Liver (tissue), 3 donors: ENCODE results near the gene ASF1B.

ENCODE experiments used
- NR2F2 ChIP-seq: IDR thresholded peaks from 2 replicates; pipeline ENCODE4 v1.6.1; 2016; ENCODE audit warnings: antibody characterized with exemption
- RXRA ChIP-seq, 2 donors: IDR thresholded peaks; 2 replicates each; pipeline ENCODE4 v1.6.1; 2017 to 2018; ENCODE audit warnings: antibody characterized with exemption in 2 of 2, mild to moderate bottlenecking in 1 of 2
- TF ChIP-seq, protein P1 (sequence below): fragments of 150-350 bp; IDR thresholded peaks from 2 replicates; pipeline ENCODE4 v1.5.1; 2017; ENCODE audit warnings: improper control_type of control experiment, low read depth, low read length; ENCODE audit not compliant: missing input control
- TF ChIP-seq, protein P2 (sequence below): IDR thresholded peaks from 2 replicates; pipeline ENCODE4 v1.6.1; 2016; ENCODE audit warnings: antibody characterized with exemption, mild to moderate bottlenecking
- TF ChIP-seq, protein P3 (sequence below): IDR thresholded peaks from 2 replicates; pipeline ENCODE4 v1.6.1; 2016; ENCODE audit warnings: antibody characterized with exemption
- donor health status: healthy.
- donor health status: healthy.

DNA sequence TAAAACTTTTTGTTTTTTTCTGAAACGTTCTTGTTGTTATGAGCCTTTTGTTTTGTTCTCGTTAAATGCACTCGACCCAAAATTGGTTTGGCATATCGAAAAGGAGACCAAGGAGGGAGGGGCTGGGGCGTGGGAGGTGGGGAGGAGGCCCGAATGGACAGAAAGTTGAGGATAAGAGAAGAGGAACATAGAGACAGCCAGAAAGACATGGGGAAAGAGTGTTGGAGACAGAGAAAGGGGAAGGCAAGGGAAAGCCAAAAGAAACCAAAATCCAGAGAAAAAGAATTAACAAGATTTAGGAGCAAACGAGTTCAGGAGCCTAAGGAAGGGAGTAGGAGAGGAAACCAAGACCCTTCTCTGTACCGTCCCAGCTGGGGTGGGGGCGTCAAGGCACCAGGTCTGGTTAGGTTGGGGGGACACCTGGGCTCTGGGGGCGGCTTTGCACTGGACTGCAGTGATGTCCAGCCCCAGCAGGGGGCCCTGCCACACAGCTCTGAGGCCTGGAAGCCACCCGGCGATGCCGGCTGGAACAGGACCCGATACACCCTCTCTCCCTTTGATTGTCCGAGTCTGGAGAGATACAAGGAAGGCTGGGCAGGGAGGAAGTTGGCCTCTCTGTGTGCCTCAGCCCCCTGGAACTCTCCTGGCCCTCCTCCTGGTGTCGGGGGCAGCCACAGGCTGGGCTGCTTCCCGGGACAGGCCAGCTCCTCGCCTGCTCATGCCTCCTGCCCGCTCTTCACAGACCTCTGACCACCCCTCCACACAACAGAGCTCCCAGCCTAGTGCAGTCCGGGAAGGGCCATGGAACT is 11.6 kb upstream of the ASF1B start:
- TF ChIP-seq, protein P1, sequence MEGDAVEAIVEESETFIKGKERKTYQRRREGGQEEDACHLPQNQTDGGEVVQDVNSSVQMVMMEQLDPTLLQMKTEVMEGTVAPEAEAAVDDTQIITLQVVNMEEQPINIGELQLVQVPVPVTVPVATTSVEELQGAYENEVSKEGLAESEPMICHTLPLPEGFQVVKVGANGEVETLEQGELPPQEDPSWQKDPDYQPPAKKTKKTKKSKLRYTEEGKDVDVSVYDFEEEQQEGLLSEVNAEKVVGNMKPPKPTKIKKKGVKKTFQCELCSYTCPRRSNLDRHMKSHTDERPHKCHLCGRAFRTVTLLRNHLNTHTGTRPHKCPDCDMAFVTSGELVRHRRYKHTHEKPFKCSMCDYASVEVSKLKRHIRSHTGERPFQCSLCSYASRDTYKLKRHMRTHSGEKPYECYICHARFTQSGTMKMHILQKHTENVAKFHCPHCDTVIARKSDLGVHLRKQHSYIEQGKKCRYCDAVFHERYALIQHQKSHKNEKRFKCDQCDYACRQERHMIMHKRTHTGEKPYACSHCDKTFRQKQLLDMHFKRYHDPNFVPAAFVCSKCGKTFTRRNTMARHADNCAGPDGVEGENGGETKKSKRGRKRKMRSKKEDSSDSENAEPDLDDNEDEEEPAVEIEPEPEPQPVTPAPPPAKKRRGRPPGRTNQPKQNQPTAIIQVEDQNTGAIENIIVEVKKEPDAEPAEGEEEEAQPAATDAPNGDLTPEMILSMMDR = peak; percentile 59
- TF ChIP-seq NR2F2 = no peak
- TF ChIP-seq, protein P2, sequence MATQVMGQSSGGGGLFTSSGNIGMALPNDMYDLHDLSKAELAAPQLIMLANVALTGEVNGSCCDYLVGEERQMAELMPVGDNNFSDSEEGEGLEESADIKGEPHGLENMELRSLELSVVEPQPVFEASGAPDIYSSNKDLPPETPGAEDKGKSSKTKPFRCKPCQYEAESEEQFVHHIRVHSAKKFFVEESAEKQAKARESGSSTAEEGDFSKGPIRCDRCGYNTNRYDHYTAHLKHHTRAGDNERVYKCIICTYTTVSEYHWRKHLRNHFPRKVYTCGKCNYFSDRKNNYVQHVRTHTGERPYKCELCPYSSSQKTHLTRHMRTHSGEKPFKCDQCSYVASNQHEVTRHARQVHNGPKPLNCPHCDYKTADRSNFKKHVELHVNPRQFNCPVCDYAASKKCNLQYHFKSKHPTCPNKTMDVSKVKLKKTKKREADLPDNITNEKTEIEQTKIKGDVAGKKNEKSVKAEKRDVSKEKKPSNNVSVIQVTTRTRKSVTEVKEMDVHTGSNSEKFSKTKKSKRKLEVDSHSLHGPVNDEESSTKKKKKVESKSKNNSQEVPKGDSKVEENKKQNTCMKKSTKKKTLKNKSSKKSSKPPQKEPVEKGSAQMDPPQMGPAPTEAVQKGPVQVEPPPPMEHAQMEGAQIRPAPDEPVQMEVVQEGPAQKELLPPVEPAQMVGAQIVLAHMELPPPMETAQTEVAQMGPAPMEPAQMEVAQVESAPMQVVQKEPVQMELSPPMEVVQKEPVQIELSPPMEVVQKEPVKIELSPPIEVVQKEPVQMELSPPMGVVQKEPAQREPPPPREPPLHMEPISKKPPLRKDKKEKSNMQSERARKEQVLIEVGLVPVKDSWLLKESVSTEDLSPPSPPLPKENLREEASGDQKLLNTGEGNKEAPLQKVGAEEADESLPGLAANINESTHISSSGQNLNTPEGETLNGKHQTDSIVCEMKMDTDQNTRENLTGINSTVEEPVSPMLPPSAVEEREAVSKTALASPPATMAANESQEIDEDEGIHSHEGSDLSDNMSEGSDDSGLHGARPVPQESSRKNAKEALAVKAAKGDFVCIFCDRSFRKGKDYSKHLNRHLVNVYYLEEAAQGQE = no peak
- no peak for TF ChIP-seq RXRA (IDR thresholded peaks at IDR 0.05)
- TF ChIP-seq, protein P3, sequence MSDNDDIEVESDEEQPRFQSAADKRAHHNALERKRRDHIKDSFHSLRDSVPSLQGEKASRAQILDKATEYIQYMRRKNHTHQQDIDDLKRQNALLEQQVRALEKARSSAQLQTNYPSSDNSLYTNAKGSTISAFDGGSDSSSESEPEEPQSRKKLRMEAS = no peak
